ENCODE results near the gene MXRA7. TPM values are rescaled to one million over a fixed set of nuclear protein-coding genes. Genes with fewer than 3 reads are reported as not detected.

The MXRA7 gene
- total RNA-seq, 2 experiments from 2014 or later = 1.6 to 4.9 TPM

- no peaks in the 10 kb centered on the region for H3K36me3 ChIP-seq (ENCODE audit: insufficient read depth, low read length)
- no peaks in the 10 kb centered on the region for H3K9me3 ChIP-seq (ENCODE audit: low read length)
- H4K20me1 ChIP-seq (ENCODE audit: insufficient read depth, low read length) = no peaks in the 10 kb centered on the region
- H3K4me1 ChIP-seq (ENCODE audit: insufficient read depth, low read length, poor library complexity, severe bottlenecking) = no peaks in the 10 kb centered on the region
- intact Hi-C loops (cut with micrococcal nuclease; ENCODE audit: unreplicated experiment) = no loop called here
- CTCF ChIA-PET (ENCODE audit: unreplicated experiment) = no interaction called here
- DNase-seq (ENCODE audit: low spot score) = no peak
- no peaks in the 10 kb centered on the region for H3K9me2 ChIP-seq (ENCODE audit: insufficient read depth, low read length)
- H3K4me3 ChIP-seq (ENCODE audit: low read depth, low read length, poor library complexity, severe bottlenecking) = no peak overlapping the region
- no peak overlapping the region for H3K27ac ChIP-seq (ENCODE audit: low read depth, low read length, poor library complexity, severe bottlenecking)
- TF ChIP-seq EZH2phosphoT487 (IDR thresholded peaks at IDR 0.05; ENCODE audit: borderline replicate concordance, low read depth, low read length) (no peak), CTCF (conservative IDR thresholded peaks at IDR 0.05; ENCODE audit: low read length) (no peak)
- H2AFZ ChIP-seq (ENCODE audit: low read length) = no peak overlapping the region
- POLR2A ChIA-PET = interaction anchor here (0.7 to 1.8 kb wide), 2 partner anchors 29 to 37 kb away, joined by 3 to 5 read pairs; no protein-coding TSS in a partner anchor
- no peak overlapping the region for H3K4me2 ChIP-seq (ENCODE audit: low read length)
- no TSS peak for BruUV-seq (replicated peaks)
- no peaks in the 10 kb centered on the region for H3K79me2 ChIP-seq (ENCODE audit: insufficient read depth, low read depth, low read length)
Observed at GRCh38 chr17:76635039-76635438, 75.7 kb downstream of the MXRA7 start.

- no TSS peak for BruUV-seq (replicated peaks)
- Histone ChIP-seq H3K4me3 (ENCODE audit: low read depth, low read length, poor library complexity, severe bottlenecking) (no peak overlapping the region), H3K4me1 (ENCODE audit: insufficient read depth, low read length, poor library complexity, severe bottlenecking) (no peaks in the 10 kb centered on the region), H3K9me2 (ENCODE audit: insufficient read depth, low read length) (no peaks in the 10 kb centered on the region), H3K36me3 (ENCODE audit: insufficient read depth, low read length) (no peaks in the 10 kb centered on the region), H3K79me2 (ENCODE audit: insufficient read depth, low read depth, low read length) (no peaks in the 10 kb centered on the region), H3K4me2 (ENCODE audit: low read length) (no peak overlapping the region), H4K20me1 (ENCODE audit: insufficient read depth, low read length) (no peaks in the 10 kb centered on the region), H3K9me3 (ENCODE audit: low read length) (no peaks in the 10 kb centered on the region), H3K27ac (ENCODE audit: low read depth, low read length, poor library complexity, severe bottlenecking) (no peak overlapping the region), H2AFZ (ENCODE audit: low read length) (no peak overlapping the region)
- ChIA-PET POLR2A (interaction anchor here (1.8 kb wide), 1 partner anchor 31 kb away, joined by 5 read pairs; no protein-coding TSS in a partner anchor), CTCF (ENCODE audit: unreplicated experiment) (no interaction called here)
- intact Hi-C loops (cut with micrococcal nuclease; ENCODE audit: unreplicated experiment) = no loop called here
- no peak for DNase-seq (ENCODE audit: low spot score)
- TF ChIP-seq EZH2phosphoT487 (IDR thresholded peaks at IDR 0.05; ENCODE audit: borderline replicate concordance, low read depth, low read length) (no peak), CTCF (conservative IDR thresholded peaks at IDR 0.05; ENCODE audit: low read length) (no peak)
Observed at GRCh38 chr17:76633628-76634328, 77.0 kb downstream of the MXRA7 start.

- no peak overlapping the region for H2AFZ ChIP-seq (ENCODE audit: low read length)
- H3K79me2 ChIP-seq (ENCODE audit: insufficient read depth, low read depth, low read length) = no peaks in the 10 kb centered on the region
- DNase-seq (ENCODE audit: low spot score) = no peak
- H4K20me1 ChIP-seq (ENCODE audit: insufficient read depth, low read length) = no peaks in the 10 kb centered on the region
- POLR2A ChIA-PET = no interaction called here
- no peaks in the 10 kb centered on the region for H3K9me3 ChIP-seq (ENCODE audit: low read length)
- H3K4me2 ChIP-seq (ENCODE audit: low read length) = no peak overlapping the region
- no peaks in the 10 kb centered on the region for H3K36me3 ChIP-seq (ENCODE audit: insufficient read depth, low read length)
- no peak overlapping the region for H3K4me3 ChIP-seq (ENCODE audit: low read depth, low read length, poor library complexity, severe bottlenecking)
- intact Hi-C loops (cut with micrococcal nuclease; ENCODE audit: unreplicated experiment) = no loop called here
- TF ChIP-seq EZH2phosphoT487 (IDR thresholded peaks at IDR 0.05; ENCODE audit: borderline replicate concordance, low read depth, low read length) = no peak
- TF ChIP-seq CTCF (conservative IDR thresholded peaks at IDR 0.05; ENCODE audit: low read length) = no peak
- BruUV-seq (replicated peaks) = no TSS peak
- H3K9me2 ChIP-seq (ENCODE audit: insufficient read depth, low read length) = no peaks in the 10 kb centered on the region
- no peaks in the 10 kb centered on the region for H3K4me1 ChIP-seq (ENCODE audit: insufficient read depth, low read length, poor library complexity, severe bottlenecking)
- H3K27ac ChIP-seq (ENCODE audit: low read depth, low read length, poor library complexity, severe bottlenecking) = no peak overlapping the region
- CTCF ChIA-PET (ENCODE audit: unreplicated experiment) = no interaction called here
Observed at GRCh38 chr17:76631821-76632565, 78.8 kb downstream of the MXRA7 start.

Data from OCI-LY7 (cell line).